ENCODE results near the gene GPANK1.

The GPANK1 gene

DNA sequence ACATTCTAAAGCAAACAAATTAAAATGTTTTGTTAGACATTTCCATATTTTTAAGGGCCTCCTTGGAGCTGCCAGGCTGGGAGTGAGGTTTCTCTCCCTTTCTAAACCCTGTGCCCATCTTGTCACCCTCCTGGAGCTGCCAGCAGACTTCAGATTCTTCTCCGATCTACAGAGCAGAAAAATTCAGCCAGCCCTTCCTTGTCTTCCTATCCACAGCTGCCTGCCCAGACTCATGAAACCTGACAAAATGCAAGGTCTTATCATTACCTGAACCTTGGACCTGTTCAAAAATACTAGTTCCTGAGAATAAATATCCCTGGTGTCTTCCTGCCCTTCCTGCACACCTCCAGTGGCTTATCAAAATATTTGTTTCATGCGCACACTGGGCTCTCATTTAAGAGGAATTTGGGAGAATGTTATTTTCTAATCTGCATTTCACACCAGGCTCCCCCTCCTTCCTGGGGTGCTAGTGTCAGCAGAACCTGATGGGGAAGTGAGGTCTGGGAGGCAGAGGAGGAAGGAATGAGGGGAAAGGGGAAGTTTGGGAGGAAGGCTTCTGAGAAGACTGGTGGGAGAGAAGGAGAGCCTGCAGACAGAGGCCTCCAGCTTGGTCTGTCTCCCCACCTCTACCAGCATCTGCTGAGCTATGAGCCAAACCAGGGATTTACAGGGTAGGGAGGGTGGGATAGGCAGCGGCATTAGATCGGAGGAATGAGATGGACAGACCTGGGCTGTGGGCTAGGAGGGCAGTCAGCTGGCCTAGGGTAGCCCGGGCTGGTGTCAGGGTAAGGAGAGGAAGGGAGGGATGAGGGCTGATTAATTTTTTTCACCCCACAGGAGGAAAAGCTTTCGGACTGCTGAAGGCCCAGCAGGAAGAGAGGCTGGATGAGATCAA is 49.9 kb downstream of the GPANK1 start, which contains the start of gene AIF1:
Gene AIF1 (plus strand): TSS at position 551 of the 895 bp plus-strand sequence. CDS start 96 bp downstream, at position 647.
- DNase-seq, result no peak

DNA sequence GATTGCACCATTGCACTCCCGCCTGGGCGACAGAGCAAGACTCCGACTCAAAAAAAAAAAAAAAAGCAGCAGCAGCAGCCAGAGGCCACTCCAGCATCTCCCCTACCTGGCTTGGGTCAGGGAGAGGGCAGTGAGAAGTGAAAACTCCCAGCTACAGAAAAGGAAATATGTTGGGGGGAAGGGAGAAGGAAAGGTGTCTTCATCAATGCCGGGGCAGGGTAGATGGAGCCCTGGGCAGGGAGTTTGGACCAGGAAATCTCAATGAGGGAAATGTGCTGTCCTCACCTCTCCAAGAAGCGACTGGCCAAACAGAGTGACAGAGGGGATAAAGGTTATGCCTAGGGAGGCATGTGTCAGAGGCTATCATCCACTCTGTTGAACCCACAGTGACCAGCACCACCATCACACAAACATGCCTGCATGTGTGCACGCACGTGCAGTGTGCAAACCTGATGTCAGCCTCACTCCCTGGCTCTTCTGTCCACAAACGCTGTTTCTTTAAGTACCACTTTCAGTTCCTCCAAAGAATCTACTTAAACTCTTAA is 50.6 kb downstream of the GPANK1 start:
- DNase-seq, result no peak
